Measurements from ENCODE around the gene FLYWCH2.

FLYWCH2 gene

GRCh38 chr16:2836646-2837508 is 46.1 kb upstream of the FLYWCH2 start:
- TF ChIP-seq POLR2AphosphoS5 (IDR thresholded peaks at IDR 0.05; ENCODE audit: low read depth, low read length) (no peak), TAF1 (IDR thresholded peaks at IDR 0.05; ENCODE audit: borderline replicate concordance, insufficient read depth, low read length) (no peak), SIN3A (IDR thresholded peaks at IDR 0.05; ENCODE audit: borderline replicate concordance, insufficient read depth, low read length) (no peak), FOXP2 (optimal IDR thresholded peaks at IDR 0.05; ENCODE audit: borderline replicate concordance, extremely low read depth, extremely low read length, insufficient read depth) (no peak)
- TF ChIP-seq, protein P1, sequence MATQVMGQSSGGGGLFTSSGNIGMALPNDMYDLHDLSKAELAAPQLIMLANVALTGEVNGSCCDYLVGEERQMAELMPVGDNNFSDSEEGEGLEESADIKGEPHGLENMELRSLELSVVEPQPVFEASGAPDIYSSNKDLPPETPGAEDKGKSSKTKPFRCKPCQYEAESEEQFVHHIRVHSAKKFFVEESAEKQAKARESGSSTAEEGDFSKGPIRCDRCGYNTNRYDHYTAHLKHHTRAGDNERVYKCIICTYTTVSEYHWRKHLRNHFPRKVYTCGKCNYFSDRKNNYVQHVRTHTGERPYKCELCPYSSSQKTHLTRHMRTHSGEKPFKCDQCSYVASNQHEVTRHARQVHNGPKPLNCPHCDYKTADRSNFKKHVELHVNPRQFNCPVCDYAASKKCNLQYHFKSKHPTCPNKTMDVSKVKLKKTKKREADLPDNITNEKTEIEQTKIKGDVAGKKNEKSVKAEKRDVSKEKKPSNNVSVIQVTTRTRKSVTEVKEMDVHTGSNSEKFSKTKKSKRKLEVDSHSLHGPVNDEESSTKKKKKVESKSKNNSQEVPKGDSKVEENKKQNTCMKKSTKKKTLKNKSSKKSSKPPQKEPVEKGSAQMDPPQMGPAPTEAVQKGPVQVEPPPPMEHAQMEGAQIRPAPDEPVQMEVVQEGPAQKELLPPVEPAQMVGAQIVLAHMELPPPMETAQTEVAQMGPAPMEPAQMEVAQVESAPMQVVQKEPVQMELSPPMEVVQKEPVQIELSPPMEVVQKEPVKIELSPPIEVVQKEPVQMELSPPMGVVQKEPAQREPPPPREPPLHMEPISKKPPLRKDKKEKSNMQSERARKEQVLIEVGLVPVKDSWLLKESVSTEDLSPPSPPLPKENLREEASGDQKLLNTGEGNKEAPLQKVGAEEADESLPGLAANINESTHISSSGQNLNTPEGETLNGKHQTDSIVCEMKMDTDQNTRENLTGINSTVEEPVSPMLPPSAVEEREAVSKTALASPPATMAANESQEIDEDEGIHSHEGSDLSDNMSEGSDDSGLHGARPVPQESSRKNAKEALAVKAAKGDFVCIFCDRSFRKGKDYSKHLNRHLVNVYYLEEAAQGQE (IDR thresholded peaks at IDR 0.05; ENCODE audit: insufficient read depth in 1 of 2, low read depth in 2 of 2, low read length in 2 of 2): no peak

DNA sequence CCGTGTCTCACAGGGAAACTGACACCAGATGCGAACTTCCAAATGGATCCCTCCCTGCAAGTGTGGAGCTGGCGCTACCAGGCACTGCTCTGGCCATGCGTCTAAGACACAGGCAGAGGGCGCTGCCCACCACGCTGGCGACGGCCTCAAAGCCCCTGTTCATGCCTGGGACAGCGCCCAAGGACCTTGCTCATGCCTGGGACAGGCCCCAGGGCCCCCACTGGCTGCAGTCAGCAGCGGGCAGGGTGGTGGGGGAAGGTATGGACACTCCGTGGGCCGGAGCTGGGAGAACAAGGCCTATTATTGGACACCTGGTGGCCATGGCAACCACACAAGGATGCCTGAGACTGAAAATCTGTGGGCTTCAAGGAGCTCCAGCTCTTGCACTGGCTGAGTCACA is 44.1 kb upstream of the FLYWCH2 start:
- TF ChIP-seq, protein P1 (IDR thresholded peaks at IDR 0.05; ENCODE audit: insufficient read depth in 1 of 2, low read depth in 2 of 2, low read length in 2 of 2): no peak
- TF ChIP-seq SIN3A (IDR thresholded peaks at IDR 0.05; ENCODE audit: borderline replicate concordance, insufficient read depth, low read length): no peak
- peak; percentile 38 for TF ChIP-seq FOXP2 (optimal IDR thresholded peaks at IDR 0.05; ENCODE audit: borderline replicate concordance, extremely low read depth, extremely low read length, insufficient read depth)
- TF ChIP-seq TAF1 (IDR thresholded peaks at IDR 0.05; ENCODE audit: borderline replicate concordance, insufficient read depth, low read length): no peak
- TF ChIP-seq POLR2AphosphoS5 (IDR thresholded peaks at IDR 0.05; ENCODE audit: low read depth, low read length): no peak

DNA sequence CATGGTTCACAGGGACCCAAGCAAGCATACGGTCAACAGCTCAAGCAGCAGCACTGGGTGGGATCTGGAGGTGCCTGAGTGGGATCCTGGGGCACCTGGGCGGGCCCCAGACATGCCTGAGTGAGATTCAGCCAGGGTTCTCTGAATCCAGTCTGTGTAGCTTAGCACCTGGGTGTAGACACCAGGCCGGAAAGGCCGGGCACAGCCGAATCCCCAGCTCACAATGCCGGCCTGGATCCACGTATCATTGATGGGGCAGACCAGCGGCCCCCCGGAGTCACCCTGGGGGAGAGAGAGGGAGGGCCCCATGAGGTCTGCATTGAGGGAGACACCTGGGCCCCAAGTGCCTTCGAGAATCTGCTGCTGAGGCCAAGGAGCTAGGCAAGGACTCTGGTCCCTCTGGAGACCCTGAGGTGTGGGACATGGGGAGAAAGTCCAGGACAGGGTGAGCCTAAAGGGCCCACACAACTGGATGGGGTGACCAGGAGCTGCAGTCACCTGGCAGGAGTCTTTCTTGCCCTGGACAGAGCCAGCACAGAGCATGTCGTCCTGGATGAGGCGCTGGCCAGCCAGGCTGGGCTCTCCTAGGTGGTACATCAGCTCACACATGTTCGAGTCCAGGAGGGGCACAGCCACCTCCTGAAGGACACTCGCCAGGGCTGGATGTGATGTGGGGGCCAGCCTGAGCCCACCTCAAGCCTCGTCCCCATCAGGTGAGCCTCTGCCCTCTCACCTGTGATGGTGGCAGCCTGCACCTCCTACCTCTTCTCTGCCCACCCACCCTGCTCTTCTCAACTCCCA is 43.2 kb upstream of the FLYWCH2 start:
- no peak for TF ChIP-seq POLR2AphosphoS5 (IDR thresholded peaks at IDR 0.05; ENCODE audit: low read depth, low read length)
- no peak for TF ChIP-seq TAF1 (IDR thresholded peaks at IDR 0.05; ENCODE audit: borderline replicate concordance, insufficient read depth, low read length)
- TF ChIP-seq, protein P1 (IDR thresholded peaks at IDR 0.05; ENCODE audit: insufficient read depth in 1 of 2, low read depth in 2 of 2, low read length in 2 of 2): no peak
- no peak for TF ChIP-seq SIN3A (IDR thresholded peaks at IDR 0.05; ENCODE audit: borderline replicate concordance, insufficient read depth, low read length)

GRCh38 chr16:2840914-2841313 is 42.1 kb upstream of the FLYWCH2 start:
- TF ChIP-seq POLR2AphosphoS5 (IDR thresholded peaks at IDR 0.05; ENCODE audit: low read depth, low read length) (no peak), FOXP2 (optimal IDR thresholded peaks at IDR 0.05; ENCODE audit: borderline replicate concordance, extremely low read depth, extremely low read length, insufficient read depth) (no peak), TAF1 (IDR thresholded peaks at IDR 0.05; ENCODE audit: borderline replicate concordance, insufficient read depth, low read length) (no peak), SIN3A (IDR thresholded peaks at IDR 0.05; ENCODE audit: borderline replicate concordance, insufficient read depth, low read length) (no peak)
- TF ChIP-seq, protein P1 (IDR thresholded peaks at IDR 0.05; ENCODE audit: insufficient read depth in 1 of 2, low read depth in 2 of 2, low read length in 2 of 2): no peak

Data from PFSK-1 (cell line).